ENCODE results near the gene SPAAR. TPM values are rescaled to one million over a fixed set of nuclear protein-coding genes. Genes with fewer than 3 reads are reported as not detected.

SPAAR gene
- total RNA-seq, 1 experiment from 2014 or later = not detected

DNA sequence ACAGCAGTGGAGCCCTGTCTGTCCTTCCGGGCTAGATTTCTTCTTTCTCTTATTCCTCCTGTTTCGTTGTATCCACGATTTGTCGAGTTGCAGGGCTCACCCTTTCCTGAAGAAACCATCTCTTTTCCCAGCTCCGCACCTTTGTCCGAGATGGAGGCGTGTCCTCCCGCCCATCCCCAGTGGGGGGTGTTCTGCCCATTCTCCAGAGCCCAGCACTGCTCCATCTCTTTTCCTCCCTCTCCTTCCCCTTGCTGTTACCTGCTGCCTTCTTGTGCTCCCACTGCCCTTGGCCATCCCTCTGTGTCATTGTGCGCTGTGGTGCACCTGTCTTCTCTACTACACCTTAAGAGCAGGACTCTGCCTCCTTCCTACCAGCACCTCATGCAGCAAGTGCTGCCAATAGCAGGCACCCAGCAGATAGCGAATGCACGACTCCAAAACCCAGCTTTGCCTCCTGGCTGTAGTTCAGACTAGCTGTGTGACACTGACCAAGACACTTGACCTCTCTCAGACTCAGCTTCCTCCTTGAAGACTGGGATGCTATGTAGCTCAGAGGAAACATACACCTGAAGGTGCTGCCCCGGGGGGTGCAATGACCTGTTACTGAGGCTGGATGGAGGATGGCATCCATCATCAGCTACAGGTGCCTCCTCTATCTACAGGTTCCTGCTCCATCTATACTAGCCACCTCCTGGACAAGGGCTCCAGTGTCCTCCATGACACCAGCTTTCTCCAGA, 48.0 kb upstream of the SPAAR start:
- no CpG with 5 or more reads among the region's 12 CpGs for WGBS (ENCODE audit: extremely low coverage, insufficient read length, low lambda C conversion rate)
- Histone ChIP-seq H3K4ac (ENCODE audit: low read depth, low read length) (no peak overlapping the region), H3K56ac (ENCODE audit: insufficient read length, low read depth, low read length) (no peak overlapping the region), H4K20me1 (ENCODE audit: control insufficient read depth, insufficient read depth, insufficient read length) (no peaks in the 10 kb centered on the region), H2BK12ac (ENCODE audit: insufficient read length, low read depth, low read length) (no peak overlapping the region), H3K9ac (ENCODE audit: extremely low read depth, insufficient read length, low read length) (no peak overlapping the region), H2BK20ac (ENCODE audit: low read depth, low read length, poor library complexity, severe bottlenecking) (no peak overlapping the region), H2BK120ac (ENCODE audit: low read depth, low read length, poor library complexity, severe bottlenecking) (no peak overlapping the region), H3K79me2 (ENCODE audit: insufficient read depth, low read length) (no peaks in the 10 kb centered on the region), H3T11ph (ENCODE audit: low read length) (no peak overlapping the region), H3K4me1 (ENCODE audit: insufficient read depth, low read length) (no peaks in the 10 kb centered on the region), H3K9me3 (ENCODE audit: control insufficient read depth, low read depth, low read length) (no peaks in the 10 kb centered on the region), H2AFZ (ENCODE audit: low read length) (no peak overlapping the region), H3K79me1 (ENCODE audit: insufficient read depth, low read depth, low read length, poor library complexity, severe bottlenecking) (no peaks in the 10 kb centered on the region), H2BK5ac (ENCODE audit: insufficient read length, low read length) (no peak overlapping the region), H3K23me2 (ENCODE audit: insufficient read length, low read depth, low read length, poor library complexity, severe bottlenecking) (no peaks in the 10 kb centered on the region), H3K27me3 (ENCODE audit: insufficient read depth, low read length) (no peaks in the 10 kb centered on the region), H2AK5ac (ENCODE audit: insufficient read length, low read length) (no peak overlapping the region), H3K27ac (ENCODE audit: insufficient read length, low read depth, low read length) (no peak overlapping the region), H4K8ac (replicated peaks; ENCODE audit: insufficient read length, low read depth, low read length) (no peak overlapping the region), H4K91ac (ENCODE audit: insufficient read length, low read depth, low read length) (no peak overlapping the region), H3K18ac (ENCODE audit: insufficient read length, low read depth, low read length) (no peak overlapping the region), H4K5ac (ENCODE audit: insufficient read length, low read depth, low read length) (no peak overlapping the region), H2BK15ac (ENCODE audit: low read depth, low read length) (no peak overlapping the region), H3K14ac (ENCODE audit: insufficient read depth, low read length) (no peak overlapping the region), H3K4me2 (ENCODE audit: insufficient read depth, insufficient read length, low read length) (no peak overlapping the region), H3K23ac (ENCODE audit: insufficient read length, low read depth, low read length) (no peak overlapping the region)
- H3K36me3 Mint-ChIP-seq (ENCODE audit: insufficient read depth in 1 of 3, low read depth in 3 of 3) = no peaks in the 10 kb centered on the region
- no peak overlapping the region for H3K4me3 Mint-ChIP-seq
- H3K4me1 Mint-ChIP-seq = peaks cover 6% of the 10 kb centered on the region in 2 experiments
- H3K27ac Mint-ChIP-seq = no peak overlapping the region
- no peak for DNase-seq
- H3K9me3 Mint-ChIP-seq = no peaks in the 10 kb centered on the region
- H3K27me3 Mint-ChIP-seq (ENCODE audit: low read depth) = peaks cover 42% of the 10 kb centered on the region
- TF ChIP-seq, protein P1, sequence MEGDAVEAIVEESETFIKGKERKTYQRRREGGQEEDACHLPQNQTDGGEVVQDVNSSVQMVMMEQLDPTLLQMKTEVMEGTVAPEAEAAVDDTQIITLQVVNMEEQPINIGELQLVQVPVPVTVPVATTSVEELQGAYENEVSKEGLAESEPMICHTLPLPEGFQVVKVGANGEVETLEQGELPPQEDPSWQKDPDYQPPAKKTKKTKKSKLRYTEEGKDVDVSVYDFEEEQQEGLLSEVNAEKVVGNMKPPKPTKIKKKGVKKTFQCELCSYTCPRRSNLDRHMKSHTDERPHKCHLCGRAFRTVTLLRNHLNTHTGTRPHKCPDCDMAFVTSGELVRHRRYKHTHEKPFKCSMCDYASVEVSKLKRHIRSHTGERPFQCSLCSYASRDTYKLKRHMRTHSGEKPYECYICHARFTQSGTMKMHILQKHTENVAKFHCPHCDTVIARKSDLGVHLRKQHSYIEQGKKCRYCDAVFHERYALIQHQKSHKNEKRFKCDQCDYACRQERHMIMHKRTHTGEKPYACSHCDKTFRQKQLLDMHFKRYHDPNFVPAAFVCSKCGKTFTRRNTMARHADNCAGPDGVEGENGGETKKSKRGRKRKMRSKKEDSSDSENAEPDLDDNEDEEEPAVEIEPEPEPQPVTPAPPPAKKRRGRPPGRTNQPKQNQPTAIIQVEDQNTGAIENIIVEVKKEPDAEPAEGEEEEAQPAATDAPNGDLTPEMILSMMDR (conservative IDR thresholded peaks at IDR 0.05) = no peak
